NCI-H146 treated with DMSO at 0.1 percent for 48 hours (cell line): ENCODE results near the gene MRPL48.

ENCODE experiments used
- DNase-seq: peaks from one replicate; lab custom pipeline; 2025; ENCODE audit not compliant: unreplicated experiment; lab: John Stamatoyannopoulos, UW

Gene MRPL48

GRCh38 chr11:73888244-73888643, 100.6 kb downstream of the MRPL48 start:
- no peak for DNase-seq

- DNase-seq, result no peak
Measured at GRCh38 chr11:73889019-73889418, 101.3 kb downstream of the MRPL48 start.

GRCh38 chr11:73889536-73889935, 101.9 kb downstream of the MRPL48 start:
- no peak for DNase-seq

- no peak for DNase-seq
Measured at GRCh38 chr11:73893041-73893440, 105.4 kb downstream of the MRPL48 start.

- DNase-seq, result no peak
Measured at GRCh38 chr11:73894725-73895335, 107.2 kb downstream of the MRPL48 start.

- no peak for DNase-seq
Measured at GRCh38 chr11:73902303-73902702, 114.6 kb downstream of the MRPL48 start.

- no peak for DNase-seq
Measured at GRCh38 chr11:73907191-73907590, 119.5 kb downstream of the MRPL48 start.

- no peak for DNase-seq
Measured at GRCh38 chr11:73912026-73912425, 124.4 kb downstream of the MRPL48 start.

GRCh38 chr11:73913472-73913871, 125.8 kb downstream of the MRPL48 start:
- DNase-seq, result no peak

GRCh38 chr11:73914284-73914683, 126.6 kb downstream of the MRPL48 start:
- DNase-seq, result no peak
